ENCODE data around the gene KLF9.

The KLF9 gene

DNA sequence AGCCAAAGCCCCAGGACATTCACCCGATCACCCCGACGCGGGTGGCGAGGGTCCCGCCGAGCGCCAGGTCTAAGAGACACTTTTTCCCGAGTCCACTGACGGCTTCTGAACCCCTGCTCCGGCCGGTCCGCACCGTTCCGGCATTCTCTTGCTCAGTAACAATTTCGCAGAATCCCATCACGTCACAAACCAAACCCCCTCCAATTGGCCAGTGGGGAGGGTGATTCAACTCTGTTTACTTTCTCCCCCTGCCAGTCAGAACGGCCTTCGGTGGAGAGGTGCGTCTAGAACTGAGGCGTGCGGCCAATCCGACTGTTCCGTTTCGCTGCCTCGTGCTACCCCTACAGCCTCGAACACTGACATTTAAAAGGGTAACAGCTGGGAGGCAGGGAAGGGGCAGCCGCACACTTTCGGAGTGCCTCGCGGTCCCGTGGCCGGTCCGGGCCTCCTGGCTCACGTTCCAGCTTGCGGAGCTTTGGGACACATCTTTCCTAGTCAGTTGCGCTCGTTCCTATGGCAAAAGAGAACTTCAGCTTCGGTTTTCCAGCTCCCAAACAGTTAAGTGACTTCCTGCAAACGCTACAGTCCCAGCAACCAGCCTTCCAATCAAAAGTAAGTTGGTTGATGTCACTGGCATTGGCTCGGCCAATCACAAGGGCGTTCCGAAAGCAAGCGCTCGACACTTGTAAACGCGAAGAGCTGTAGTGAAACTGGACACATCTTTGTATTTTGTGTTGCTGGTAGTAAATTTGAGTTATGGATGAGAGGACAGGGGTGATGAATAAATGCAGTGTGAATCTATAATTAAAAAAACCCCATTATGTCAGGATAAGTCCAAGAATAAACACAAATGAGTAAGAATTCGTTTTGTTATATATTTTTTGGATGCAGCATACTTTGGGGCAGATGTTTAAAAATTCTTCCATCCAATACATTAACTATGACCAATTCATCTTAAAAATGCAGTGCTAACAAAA, at the start of gene KLF9:
Gene KLF9, minus strand, starts transcription at position 859 of the 977 bp plus-strand sequence. CDS start 1,294 bp downstream, outside the sequence.
- peak; percentile 81 for DNase-seq

DNA sequence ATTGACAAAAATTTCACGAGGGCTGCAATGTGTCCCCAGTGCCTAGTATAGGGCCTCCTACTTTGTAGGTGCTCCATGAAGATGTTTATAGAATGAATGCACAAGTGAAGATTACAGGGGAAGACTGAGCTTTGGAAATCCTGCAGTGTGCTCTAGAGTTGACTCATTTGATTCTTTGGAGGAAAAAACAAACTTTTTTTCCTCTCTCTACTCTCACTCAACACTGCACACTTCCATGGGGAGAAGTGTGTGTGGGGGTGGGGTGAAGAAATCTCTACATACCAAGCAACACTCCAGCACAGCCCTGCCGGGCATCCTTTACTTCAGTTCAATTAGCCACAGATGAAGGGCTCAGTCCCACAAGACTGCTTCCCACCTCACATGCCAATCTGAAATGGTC, 49.4 kb upstream of the KLF9 start:
- DNase-seq = no peak

DNA sequence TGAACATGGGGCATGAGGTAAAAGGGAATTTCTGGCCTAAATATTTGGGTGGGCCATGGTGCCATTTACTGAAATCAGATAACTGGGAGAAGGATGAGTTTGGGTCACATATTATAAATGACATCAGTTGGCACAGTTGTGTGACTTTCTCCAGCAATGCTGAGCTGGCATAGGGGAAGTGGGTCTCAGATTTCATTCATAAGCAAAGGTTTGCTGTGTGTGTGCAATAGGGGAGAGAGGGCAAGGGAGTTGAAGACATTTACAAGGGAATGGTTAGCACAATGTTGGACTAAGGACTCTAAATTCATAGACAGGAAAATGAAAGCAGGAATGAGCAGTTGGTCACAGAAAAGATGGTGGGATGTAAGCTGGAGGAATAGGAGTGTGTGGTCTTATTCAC, 47.8 kb upstream of the KLF9 start:
- no peak for DNase-seq

DNA sequence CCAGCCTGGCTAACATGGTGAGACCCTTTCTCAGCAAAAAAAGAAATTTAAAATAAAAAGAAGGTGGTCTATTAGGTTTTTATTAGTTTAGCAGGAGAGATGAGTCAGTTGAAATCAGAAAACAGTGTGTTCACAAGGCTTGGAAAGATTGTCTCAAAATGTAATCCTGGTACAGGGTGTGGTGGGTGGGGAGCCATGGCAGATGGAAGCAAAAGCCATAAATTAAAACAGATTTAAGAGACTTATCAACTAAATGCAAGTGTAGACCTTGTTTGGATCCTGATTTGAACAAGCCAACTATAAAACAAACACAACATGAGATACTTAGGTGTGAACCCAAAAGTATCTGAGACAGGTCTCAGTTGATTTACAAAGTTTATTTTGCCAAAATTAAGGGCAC, 42.8 kb upstream of the KLF9 start:
- DNase-seq = no peak

DNA sequence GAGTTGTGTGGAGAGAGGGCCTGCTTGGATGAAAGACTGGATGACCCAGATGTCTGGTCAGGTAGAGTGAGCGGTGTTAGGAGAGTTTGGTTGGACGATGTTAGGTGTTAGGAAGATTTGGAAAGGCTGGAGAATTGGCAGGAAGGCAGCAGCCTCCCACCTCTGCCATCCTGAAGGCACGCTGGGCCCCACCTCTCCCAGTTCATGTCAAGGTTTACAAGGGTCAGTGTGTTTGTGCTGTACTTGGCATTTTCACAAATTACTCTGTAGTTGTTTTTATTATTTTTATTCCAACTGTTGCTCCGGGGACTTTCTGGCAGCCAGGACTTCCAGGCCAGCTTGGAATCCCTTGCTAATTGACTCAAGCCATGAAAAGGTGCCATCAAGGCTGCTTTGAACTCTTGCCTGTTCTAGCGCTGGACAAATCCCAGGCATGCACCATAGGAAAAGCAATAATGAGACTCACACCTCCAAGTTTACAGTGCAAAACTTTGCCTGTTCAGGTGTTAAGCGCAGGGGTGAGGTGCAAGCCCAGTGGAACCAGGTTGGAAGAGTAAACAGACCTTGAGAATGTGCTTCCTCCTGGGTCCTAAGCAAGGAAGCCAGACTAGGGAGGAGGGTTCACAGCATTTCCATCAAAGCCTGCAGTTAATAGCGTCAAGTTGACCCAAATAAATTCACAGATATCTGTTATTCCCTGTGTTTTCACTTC, 41.7 kb upstream of the KLF9 start:
- DNase-seq = no peak

DNA sequence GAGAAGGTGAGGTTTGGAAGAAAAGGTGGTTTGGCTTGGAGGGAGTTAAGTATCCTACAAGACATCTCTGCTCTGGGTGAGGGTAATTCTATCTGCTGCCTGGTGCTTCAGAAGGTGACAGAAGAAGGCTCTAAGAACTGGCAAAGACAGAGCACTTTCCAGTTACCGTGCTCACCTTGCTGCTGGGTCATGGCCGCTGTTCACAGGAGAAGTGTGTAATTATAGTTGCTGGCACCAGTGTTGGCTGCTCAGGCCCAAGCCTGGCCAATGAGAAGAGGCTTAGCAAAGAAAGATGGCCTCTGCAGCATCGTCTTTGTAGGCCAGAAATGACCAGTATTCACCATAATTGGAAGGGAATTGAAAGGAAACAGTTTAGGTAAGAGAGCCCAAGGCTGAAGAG, 37.9 kb upstream of the KLF9 start:
- no peak for DNase-seq

DNA sequence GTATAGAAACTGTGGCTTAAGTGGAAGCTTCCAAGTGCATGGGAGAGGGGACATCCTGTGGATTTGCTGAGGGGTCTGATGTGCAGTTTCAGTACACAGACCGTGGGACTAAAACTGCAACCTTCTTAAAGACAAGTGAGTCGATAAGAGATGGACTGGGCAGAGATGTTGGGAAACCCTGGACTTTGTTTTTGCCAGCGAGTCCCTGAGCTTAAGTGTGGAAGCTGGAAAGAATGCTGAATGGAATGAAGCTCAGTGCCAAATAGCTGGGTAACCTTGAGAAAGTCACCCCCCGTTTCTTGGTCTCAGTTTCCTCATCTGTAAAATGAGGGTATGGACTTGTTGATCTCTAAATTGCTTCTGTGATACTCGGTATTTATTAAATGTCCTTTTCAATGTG, 37.3 kb upstream of the KLF9 start:
- no peak for DNase-seq

DNA sequence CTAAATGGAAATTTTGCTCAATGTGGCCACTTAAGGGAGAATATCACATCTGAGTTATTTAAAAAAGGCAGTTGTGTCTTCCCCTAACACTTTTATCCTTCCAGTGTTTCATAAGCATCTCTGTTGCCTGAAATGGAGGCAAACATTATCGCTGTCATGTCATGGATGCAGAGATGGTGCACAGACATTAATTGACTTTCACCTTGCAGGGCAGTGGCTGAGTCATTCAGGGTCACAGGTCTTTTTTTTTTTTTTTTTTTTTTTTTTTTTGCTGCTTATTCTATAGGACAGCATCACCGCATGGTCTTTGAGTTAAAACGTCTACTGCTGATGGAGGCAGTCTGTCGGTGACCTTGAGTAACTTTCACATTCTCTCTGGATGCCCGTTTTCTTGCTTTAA, 36.3 kb upstream of the KLF9 start:
- DNase-seq = no peak

DNA sequence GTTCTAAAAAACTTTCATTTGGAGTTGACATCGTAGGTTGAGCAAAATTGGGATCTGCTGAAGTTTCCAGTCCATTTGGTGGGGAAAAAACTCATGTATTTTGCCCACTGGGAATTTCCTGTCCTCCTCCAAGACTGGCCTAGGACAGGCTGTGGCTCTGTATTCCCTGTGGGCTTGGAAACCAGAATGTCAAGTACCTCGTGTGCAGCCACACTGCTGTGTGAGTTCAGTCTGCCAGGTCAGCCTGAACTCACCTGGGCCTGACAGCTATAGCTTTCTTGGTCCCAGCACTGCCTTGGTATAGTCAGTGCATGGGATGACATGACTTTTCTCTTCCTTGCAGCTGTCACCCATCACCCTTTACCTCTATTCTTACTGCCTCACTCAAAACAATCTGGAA, 35.0 kb upstream of the KLF9 start:
- DNase-seq = no peak

DNA sequence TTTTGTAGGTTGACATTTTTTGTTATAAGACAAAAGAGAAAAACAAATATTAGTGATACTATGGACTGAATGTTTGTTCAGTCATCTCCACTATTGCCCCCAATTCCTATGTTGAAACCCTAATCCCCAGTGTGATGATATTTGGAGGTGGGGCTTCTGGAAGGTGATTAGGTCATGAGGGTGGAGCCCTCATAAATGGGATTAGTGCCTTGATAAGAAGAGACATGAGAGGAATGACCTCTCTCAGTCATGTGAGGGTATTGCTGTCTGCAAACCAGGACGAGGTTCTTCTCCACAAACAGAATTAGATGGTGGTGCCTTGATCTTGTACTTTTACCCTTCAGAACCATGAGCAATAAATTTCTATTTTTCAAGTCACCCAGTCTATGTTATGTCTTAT, 34.5 kb upstream of the KLF9 start:
- DNase-seq = no peak

DNA sequence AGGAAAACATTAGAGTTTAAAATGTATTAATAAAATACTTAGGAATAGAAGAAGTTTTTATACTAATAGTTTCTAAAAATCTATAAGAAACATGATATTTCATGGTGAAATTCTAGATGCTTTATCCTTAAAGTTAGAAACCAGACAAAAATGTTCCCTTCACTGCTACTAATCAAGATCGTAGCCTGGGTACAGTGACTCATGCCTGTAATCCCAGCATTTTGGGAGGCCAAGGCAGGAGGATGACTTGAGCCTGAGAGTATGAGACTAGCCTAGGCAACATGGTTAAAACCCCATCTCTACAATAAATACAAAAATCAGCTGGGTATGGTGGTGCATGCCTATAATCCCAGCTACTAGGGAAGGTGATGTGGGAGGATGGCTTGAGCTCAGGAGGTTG, 30.4 kb upstream of the KLF9 start:
- DNase-seq = no peak

DNA sequence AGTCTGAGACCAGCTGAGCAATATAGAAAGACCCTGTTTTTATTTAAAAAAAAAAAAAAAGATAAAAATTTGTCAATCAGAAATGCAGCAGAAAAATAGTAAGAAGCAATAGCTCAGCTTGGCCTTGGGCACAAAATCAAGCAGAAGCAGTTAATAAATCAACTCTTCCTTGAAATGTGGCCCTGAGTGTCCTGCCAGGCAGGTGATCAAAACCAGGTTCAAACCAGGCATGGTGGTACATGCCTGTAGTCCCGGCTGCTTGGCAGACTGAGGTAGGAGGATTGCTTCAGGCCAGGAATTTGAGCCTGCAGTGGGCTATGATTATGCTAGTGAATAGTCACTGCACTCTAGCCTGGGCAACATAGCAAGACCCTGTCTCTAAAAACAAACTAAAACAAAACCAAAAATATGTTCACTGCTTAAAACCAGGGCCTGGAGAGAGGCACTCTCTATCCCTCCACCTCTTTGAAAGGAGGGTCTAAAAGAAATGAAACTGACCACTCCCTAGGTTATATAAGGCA, 27.9 kb upstream of the KLF9 start:
- no peak for DNase-seq

DNA sequence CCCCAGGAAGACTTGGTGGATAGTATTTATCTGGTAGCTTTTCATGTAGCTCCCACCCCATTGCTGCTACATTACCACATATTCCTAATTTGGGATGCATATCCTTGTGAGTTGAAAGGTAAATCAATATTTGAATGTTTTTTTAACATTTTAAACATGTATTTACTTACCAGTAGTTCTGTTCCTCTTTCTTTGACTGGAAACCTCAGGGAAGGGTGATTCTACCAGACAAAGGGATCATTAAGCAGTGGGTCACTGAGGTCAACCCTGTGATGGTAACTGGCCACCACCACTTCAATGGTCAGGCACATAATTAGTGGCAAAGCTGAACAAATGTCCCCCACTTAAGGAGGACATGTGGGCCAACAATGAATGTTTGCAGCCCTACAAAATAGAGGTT, 27.2 kb upstream of the KLF9 start:
- DNase-seq = no peak

DNA sequence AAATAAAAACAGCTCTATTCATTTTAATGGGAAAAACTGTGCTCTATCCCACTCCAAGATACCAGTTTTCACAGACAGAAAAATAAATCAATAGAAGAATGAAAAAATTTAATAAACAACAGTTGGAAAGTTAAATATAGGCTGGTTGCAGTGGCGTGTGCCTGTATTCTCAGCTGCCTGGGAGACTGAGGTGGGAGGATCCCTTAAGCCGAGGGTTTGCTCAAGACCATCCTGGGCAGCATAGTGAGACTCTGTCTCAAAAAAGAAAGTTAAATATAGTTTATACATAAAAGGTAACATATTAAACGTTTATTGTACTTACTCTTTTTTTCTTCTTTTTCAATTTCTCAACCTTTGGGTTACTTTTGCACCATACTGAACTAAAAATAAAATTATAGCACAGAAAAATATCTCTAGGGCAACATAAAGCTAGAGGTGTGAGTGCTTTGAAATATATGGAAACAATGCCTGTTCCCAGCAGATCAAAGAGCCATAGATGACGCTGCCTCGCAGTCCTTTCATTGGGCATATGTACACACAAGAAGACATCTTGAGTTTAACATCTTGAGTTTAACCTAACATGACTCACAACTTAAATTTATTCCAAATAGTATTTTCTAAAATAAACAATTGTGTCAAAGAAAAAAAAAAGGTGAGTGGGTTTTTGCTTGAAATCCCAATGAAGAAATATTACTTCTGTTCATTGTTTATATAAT, 25.7 kb upstream of the KLF9 start:
- DNase-seq = no peak

DNA sequence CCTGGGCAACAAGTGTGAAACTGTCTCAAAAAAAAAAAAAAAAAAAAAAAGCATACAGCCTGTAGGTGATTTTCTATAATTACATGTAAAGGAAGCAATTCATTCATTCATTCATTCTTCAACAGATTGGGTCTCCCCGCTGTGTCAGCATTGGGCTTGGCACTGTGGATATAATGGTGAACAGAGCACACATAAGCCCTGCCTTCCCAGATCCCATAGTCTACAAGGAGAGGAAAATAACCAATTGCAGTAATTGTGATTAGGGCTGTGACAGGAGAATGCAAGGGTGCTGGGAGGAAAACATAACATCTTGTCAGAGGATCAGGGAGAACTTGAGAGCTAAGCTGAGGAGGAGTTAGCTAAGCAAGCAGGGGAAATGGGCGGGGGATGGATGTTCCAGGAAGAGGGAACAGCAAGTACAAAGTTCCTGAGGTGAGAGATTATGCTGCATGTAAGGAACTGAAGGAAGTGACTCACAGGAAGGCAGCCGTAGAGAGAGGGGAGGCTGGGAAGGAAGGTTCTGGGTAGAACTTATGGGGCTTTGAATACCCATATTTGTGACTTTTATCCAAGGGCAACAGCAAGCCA, 24.0 kb upstream of the KLF9 start:
- DNase-seq = no peak

DNA sequence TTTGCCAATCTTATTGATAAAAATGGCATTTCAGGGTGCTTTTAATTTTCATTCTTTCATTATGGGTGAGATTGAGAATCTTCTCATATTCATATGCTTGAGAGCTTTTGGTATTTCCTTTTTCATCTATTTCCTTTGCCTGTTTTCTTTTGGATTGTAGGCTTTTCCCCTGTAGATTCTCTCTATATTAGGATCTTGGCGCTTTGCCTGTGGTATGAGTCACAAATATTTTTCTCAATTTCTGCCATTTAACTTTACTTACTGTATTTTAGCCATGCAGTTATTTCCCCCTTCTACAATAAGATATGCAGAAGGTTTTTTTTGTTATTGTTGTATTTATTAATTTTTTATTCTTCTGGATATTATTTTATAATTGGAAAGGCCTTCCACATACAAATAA, 21.5 kb upstream of the KLF9 start:
- no peak for DNase-seq

DNA sequence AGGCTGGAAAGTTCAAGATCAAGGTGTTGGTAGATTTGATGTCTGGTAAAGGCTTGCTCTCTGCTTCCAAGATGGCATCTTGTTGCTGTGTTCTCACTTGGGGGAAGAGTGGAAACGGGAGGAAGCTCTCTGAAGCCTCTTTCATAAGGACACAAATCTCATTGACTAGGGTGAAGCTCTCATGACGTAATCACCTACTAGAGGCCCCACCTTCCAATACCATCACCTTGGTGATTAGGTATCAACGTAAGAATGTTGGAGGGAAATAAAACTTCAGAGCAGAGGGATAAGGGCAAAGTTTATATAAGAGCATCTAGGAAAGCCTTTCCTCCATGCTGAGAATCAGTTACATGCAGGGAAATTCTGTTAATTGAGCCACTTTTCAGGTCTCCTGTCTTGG, 15.4 kb upstream of the KLF9 start:
- no peak for DNase-seq

DNA sequence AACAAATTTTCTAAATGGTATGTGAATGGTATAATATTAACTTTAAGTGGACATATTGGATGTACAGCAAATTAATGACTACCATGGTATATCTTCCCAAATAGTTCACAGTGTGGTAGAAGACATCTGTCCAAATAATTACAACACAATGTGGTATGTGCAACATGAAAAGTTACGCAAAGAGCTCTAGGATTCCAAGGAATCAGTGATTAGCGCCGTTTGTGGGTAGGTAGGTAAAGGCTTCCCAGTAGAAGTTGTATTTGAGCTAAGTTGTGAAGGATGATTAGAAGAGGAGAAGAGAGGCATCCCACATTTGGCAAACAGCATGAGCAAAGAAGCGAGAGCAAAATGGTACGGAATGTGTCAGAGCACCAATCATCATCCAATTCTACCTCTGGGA, 14.3 kb upstream of the KLF9 start:
- no peak for DNase-seq

DNA sequence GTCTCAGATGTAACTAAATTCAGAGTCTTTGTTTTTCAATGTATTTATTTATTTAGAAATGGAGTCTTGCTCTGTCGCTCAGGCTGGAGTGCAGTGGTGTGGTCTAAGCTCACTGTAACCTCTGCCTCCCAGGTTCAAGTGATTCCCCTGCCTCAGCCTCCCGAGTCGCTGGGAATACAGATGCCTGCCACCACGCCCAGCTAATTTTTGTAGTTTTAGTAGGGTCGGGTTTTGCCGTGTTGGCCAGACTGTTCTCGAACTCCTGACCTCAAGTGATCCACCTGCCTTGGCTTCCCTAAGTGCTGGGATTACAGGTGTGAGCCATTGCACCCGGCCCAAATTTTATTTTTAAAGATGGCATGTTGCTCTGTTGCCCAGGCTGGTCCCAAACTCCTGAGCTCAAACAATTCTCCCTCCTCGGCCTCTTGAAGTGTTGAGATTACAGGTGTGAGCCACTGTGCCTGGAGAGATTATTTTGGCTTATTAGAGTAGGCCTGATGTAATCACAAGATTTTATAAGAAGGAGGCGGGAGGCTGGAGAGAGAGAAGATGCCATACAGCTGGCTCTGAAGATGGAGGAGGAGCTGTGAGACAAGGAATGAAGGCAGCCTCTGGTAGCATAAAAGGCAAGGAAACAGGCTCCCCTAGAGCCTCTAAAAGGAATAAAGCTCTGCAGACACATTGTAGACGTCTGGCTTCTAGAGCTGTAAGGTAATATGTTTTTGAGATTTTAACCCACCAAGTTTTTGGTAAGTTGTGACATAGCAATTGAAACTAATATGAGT, 12.9 kb upstream of the KLF9 start:
- DNase-seq = no peak

DNA sequence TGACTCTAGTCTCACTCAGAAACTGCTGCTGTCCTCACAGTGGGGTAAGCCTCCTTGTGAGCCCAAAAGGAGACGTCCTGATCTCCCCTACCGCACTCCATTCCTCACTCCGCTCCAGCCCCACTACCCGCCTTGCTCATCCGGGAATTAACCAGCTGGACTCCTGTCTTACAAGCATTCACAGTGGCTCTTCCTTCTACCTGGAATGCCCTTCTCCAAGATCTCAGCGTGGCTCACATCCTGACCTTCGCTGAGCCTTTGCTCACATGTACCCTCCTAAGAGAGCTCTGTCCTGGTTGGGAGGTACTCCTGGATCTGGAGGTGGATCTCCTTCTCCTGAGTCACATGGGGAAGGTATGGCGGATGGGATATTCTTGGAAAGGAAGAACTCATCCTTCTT, 10.7 kb upstream of the KLF9 start:
- DNase-seq = no peak

DNA sequence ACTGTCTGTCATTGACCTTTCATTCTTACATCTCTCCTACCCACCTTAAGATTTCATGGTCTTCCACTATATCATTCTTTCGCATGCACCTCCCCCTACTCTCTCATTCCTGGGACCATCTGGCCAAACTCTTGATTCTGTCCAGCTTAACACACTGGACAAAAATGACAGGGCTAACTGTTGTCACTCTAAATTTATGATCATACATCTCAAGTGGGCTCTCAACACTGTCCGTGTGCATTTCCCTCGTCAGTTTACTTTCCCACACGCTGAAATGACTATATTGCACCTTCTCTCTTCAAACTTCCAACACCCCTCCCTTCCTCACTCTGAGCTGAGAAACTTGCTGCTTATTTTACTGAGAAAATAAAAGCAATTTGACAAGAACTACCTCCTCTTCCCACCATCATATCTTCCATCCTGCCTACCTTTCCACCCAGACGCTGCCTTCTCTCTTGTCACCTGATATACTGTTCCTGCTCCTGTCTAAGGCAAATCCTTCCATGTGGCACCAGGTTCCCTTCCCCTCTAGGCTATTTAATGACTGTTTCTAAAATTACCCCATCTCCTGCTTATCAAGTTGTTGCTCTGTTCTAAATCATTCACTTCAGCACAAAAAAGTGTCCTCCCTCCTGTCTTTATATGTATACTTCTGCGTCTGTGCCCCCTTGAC, 8.1 kb upstream of the KLF9 start:
- no peak for DNase-seq
